ENCODE measurements around the gene TRIM33.
A peak's percentile ranks its signal among the peaks of the same experiment; 100 is the strongest.
"Not testable (repeated sequence)": the region's sequence is repeated elsewhere in the genome, so short reads cannot be mapped to it uniquely, and the experiment has no call there.

The TRIM33 gene

GRCh38 chr1:114457675-114458236 lies 53.2 kb downstream of the TRIM33 start:
- no peak overlapping the region; the same call in 1 of the 2 replicates for H3K27ac ChIP-seq
- TF ChIP-seq ZFX (IDR thresholded peaks at IDR 0.05), result no peak
- TF ChIP-seq, protein P1, sequence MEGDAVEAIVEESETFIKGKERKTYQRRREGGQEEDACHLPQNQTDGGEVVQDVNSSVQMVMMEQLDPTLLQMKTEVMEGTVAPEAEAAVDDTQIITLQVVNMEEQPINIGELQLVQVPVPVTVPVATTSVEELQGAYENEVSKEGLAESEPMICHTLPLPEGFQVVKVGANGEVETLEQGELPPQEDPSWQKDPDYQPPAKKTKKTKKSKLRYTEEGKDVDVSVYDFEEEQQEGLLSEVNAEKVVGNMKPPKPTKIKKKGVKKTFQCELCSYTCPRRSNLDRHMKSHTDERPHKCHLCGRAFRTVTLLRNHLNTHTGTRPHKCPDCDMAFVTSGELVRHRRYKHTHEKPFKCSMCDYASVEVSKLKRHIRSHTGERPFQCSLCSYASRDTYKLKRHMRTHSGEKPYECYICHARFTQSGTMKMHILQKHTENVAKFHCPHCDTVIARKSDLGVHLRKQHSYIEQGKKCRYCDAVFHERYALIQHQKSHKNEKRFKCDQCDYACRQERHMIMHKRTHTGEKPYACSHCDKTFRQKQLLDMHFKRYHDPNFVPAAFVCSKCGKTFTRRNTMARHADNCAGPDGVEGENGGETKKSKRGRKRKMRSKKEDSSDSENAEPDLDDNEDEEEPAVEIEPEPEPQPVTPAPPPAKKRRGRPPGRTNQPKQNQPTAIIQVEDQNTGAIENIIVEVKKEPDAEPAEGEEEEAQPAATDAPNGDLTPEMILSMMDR (conservative IDR thresholded peaks at IDR 0.05), result no peak

- TF ChIP-seq ZFX (IDR thresholded peaks at IDR 0.05), result no peak
- TF ChIP-seq, protein P1 (conservative IDR thresholded peaks at IDR 0.05), result no peak
- no peak overlapping the region for H3K27ac ChIP-seq
Measured at GRCh38 chr1:114456586-114456985, 54.4 kb downstream of the TRIM33 start.

DNA sequence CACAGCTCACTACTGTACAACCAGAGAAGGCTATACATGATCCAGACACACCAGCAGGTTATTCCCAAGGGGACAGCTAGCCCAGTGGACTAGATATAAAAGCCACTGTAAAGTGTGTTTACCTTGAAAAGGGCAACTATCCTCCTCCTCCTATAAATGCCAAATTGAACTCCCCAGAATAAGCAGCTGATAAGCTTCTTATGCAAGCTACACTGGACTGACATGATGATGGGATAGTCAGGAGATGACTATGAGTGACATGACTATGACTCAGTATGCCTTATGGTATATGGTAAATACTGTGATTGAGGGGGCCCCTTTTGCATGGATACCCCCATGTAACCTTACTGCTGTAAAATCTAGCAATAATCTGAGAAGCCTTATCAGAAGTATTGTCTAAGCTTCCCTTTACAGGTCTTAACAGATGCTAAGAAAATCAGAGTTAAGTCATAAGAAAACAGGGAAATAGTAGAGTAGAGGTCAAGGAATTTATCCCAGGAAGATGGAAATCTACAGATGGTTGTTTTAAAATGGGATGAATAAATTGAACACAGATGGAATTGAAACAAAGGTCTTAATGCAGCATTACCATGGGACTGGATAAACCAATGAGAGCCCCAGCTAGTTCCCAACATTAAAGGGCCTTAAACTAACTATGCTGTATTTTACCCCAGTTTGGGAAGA lies 55.8 kb downstream of the TRIM33 start:
- TF ChIP-seq, protein P1 (conservative IDR thresholded peaks at IDR 0.05), result no peak
- TF ChIP-seq ZFX (IDR thresholded peaks at IDR 0.05), result no peak

DNA sequence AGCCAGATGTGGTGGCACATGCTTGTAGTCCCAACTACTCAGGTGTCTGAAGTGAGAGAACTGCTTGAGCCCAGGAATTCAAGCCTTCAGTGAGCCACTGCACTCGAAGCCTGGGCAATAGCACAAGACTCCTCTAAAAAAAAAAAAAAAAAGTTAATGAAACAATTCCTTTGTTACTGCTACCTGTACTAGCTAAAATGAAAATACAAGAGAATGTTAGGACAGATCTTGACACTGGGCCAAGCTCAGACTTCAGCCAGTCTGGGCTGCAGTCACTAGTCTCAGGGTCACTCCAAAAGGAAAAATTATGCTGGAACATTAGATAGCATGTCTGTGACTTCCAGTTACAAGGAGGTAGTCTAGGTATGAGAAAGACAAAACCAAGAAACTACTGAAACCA lies 56.5 kb downstream of the TRIM33 start:
- TF ChIP-seq ZFX (IDR thresholded peaks at IDR 0.05), result no peak
- TF ChIP-seq, protein P1 (conservative IDR thresholded peaks at IDR 0.05), result no peak
- H3K27ac ChIP-seq, result no peak overlapping the region

More for the DNA sequence above, 55.8 kb downstream of the TRIM33 start:
- no peak overlapping the region for H3K27ac ChIP-seq

DNA sequence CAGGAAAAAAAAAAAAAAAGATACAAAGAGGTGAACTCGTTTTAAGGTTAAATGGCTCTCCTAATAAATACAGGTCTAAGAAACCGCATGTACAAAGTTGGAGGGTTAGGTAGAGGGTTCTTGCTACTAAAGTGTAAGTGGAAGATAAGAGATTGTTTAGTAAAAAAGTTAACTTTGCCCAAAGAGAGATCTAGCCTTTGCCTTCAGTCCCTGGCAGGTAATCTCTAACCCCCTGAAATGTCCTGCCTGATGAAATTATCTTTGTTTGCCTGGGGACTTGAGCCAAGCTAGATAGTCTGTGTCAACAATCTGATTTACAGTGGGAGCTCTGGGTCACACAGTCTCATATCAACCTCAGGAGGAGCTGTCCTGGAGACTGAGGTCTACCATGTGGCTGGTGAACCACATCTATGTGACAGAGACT lies 57.6 kb downstream of the TRIM33 start:
- H3K27ac ChIP-seq, result peak overlapping the region; percentile 79
- no peak for TF ChIP-seq ZFX (IDR thresholded peaks at IDR 0.05)
- TF ChIP-seq, protein P1 (conservative IDR thresholded peaks at IDR 0.05), result no peak; the same call in 1 of the 2 replicates

- TF ChIP-seq ZFX (IDR thresholded peaks at IDR 0.05), result no peak
- TF ChIP-seq, protein P1 (conservative IDR thresholded peaks at IDR 0.05), result no peak
- H3K27ac ChIP-seq, result no peak overlapping the region
Measured at GRCh38 chr1:114448370-114449036, 62.5 kb downstream of the TRIM33 start.

DNA sequence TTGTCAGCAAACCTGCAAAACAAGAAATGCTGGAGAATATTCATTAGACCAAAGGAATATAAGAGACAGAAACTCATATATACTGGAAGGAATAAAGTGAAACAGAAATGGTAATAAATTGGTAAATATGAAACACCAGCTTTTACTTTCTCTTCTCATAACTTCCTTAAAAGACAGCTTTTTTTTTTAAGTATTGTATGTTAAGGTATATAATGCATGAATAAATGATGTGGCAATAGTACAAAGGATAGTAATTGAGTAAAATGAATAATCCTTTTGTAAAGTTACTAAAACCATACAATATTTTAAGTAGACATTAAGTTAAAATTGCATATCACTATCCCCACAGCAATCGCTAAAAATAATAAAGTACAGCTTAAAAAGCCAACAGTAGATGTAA lies 64.8 kb downstream of the TRIM33 start:
- TF ChIP-seq, protein P1 (conservative IDR thresholded peaks at IDR 0.05), result no peak
- TF ChIP-seq ZFX (IDR thresholded peaks at IDR 0.05), result no peak
- no peak overlapping the region for H3K27ac ChIP-seq

DNA sequence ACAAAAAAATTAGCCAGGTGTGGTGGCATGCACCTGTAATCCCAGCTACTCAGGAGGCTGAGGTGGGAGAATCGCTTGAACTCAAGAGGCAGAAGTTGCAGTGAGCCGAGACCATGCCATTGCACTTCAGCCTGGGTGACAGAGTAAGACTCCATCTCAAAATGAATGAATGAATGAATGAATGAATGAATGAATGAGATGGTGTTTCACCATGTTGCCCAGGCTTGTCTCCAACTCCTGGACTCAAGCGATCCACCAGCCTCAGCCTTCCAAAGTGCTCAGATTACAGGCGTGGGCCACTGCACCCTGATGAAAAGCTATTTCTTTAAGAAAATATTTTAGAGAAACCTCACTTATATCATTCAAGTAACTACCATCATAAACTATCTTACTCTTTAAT lies 67.8 kb downstream of the TRIM33 start:
- not testable (repeated sequence) for H3K27ac ChIP-seq
